Thoracic aorta (tissue), 2 donors: Measurements from ENCODE around the gene KRT75. TPM values are rescaled to one million over a fixed set of nuclear protein-coding genes. Genes with fewer than 3 reads are reported as not detected.

Source experiments
- ATAC-seq: fragments of 150-250 bp; one replicate; pipeline ENCODE4 v1.8.0; 2017; ENCODE audit warnings: low read depth; ENCODE audit not compliant: insufficient number of reproducible peaks, low FRiP score
- DNase-seq: peaks from one replicate; pipeline ENCODE4 v3.0.0-alpha.2; 2020; ENCODE audit warnings: low spot score
- H3K27ac ChIP-seq, 2 donors: fragments of 200-600 bp; sonication (generic); 1 replicate in 1 of 2; 2 replicates in 1 of 2; pipeline ENCODE4 v1.5.1; 2016; ENCODE audit warnings: mild to moderate bottlenecking in 2 of 2, moderate library complexity in 2 of 2
- H3K27me3 ChIP-seq: fragments of 200-600 bp; sonication (generic); replicated peaks from 2 replicates; pipeline ENCODE4 v1.6.0; 2016; ENCODE audit warnings: mild to moderate bottlenecking; ENCODE audit not compliant: insufficient read depth
- H3K36me3 ChIP-seq: fragments of 200-600 bp; sonication (generic); one replicate; pipeline ENCODE4 v1.5.1; 2016
- H3K4me1 ChIP-seq, 2 donors: fragments of 200-600 bp; sonication (generic); 1 replicate in 1 of 2; 2 replicates in 1 of 2; pipeline versions ENCODE4 v1.5.1 to v1.6.0; 2016; ENCODE audit warnings: low read depth in 2 of 2, mild to moderate bottlenecking in 1 of 2; ENCODE audit not compliant: control insufficient read depth in 1 of 2
- H3K4me3 ChIP-seq: fragments of 200-600 bp; sonication (generic); 2 replicates; pipeline ENCODE4 v1.5.1; 2016; ENCODE audit warnings: mild to moderate bottlenecking
- H3K9me3 ChIP-seq: fragments of 200-600 bp; sonication (generic); 2 replicates; pipeline ENCODE4 v1.5.1; 2016
- total RNA-seq, 2 donors: library from RNA; depleted of rRNA; stranded (reverse); fragments of >200 nt; gene quantifications; one replicate each; pipeline versions ENCODE4 v1.1.0 to v1.2.3, GENCODE V29; 2016
- TF ChIP-seq, protein P1 (sequence below): fragments of 200-600 bp; sonication (generic); IDR thresholded peaks from one replicate; pipeline ENCODE4 v1.5.1; 2019; ENCODE audit warnings: antibody characterized with exemption

The KRT75 gene
- total RNA-seq, 2 donors from 2014 or later, result not detected

GRCh38 chr12:52403561-52403960, 30.6 kb downstream of the KRT75 start:
- Histone ChIP-seq H3K36me3 (no peaks in the 10 kb centered on the region), H3K9me3 (no peaks in the 10 kb centered on the region), H3K4me1 (no peaks in the 10 kb centered on the region), H3K4me3 (no peak overlapping the region), H3K27ac (no peak overlapping the region), H3K27me3 (no peaks in the 10 kb centered on the region)
- ATAC-seq, result no peak
- TF ChIP-seq, protein P1, sequence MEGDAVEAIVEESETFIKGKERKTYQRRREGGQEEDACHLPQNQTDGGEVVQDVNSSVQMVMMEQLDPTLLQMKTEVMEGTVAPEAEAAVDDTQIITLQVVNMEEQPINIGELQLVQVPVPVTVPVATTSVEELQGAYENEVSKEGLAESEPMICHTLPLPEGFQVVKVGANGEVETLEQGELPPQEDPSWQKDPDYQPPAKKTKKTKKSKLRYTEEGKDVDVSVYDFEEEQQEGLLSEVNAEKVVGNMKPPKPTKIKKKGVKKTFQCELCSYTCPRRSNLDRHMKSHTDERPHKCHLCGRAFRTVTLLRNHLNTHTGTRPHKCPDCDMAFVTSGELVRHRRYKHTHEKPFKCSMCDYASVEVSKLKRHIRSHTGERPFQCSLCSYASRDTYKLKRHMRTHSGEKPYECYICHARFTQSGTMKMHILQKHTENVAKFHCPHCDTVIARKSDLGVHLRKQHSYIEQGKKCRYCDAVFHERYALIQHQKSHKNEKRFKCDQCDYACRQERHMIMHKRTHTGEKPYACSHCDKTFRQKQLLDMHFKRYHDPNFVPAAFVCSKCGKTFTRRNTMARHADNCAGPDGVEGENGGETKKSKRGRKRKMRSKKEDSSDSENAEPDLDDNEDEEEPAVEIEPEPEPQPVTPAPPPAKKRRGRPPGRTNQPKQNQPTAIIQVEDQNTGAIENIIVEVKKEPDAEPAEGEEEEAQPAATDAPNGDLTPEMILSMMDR, result no peak
- DNase-seq, result no peak

- no peaks in the 10 kb centered on the region for H3K36me3 ChIP-seq
- TF ChIP-seq, protein P1, result no peak
- ATAC-seq, result no peak
- H3K27ac ChIP-seq, result no peak overlapping the region
- no peaks in the 10 kb centered on the region for H3K4me1 ChIP-seq
- no peaks in the 10 kb centered on the region for H3K27me3 ChIP-seq
- no peak for DNase-seq
- H3K9me3 ChIP-seq, result no peaks in the 10 kb centered on the region
- no peak overlapping the region for H3K4me3 ChIP-seq
Observed at GRCh38 chr12:52402873-52403540, 31.2 kb downstream of the KRT75 start.

GRCh38 chr12:52402377-52402776, 31.8 kb downstream of the KRT75 start:
- Histone ChIP-seq H3K4me3 (no peak overlapping the region), H3K4me1 (no peaks in the 10 kb centered on the region), H3K27me3 (no peaks in the 10 kb centered on the region), H3K36me3 (no peaks in the 10 kb centered on the region), H3K9me3 (no peaks in the 10 kb centered on the region), H3K27ac (no peak overlapping the region)
- no peak for DNase-seq
- TF ChIP-seq, protein P1, result no peak
- no peak for ATAC-seq

- TF ChIP-seq, protein P1, result no peak
- H3K27ac ChIP-seq, result no peak overlapping the region
- H3K27me3 ChIP-seq, result no peaks in the 10 kb centered on the region
- no peaks in the 10 kb centered on the region for H3K9me3 ChIP-seq
- ATAC-seq, result no peak
- no peaks in the 10 kb centered on the region for H3K4me1 ChIP-seq
- DNase-seq, result no peak
- H3K36me3 ChIP-seq, result no peaks in the 10 kb centered on the region
- H3K4me3 ChIP-seq, result no peak overlapping the region
Observed at GRCh38 chr12:52401926-52402325, 32.2 kb downstream of the KRT75 start.

- H3K27me3 ChIP-seq, result no peaks in the 10 kb centered on the region
- H3K4me3 ChIP-seq, result no peak overlapping the region
- no peaks in the 10 kb centered on the region for H3K4me1 ChIP-seq
- ATAC-seq (no peak), DNase-seq (no peak)
- TF ChIP-seq, protein P1, result no peak
- H3K9me3 ChIP-seq, result no peaks in the 10 kb centered on the region
- H3K36me3 ChIP-seq, result no peaks in the 10 kb centered on the region
- H3K27ac ChIP-seq, result no peak overlapping the region
Observed at GRCh38 chr12:52401526-52401925, 32.6 kb downstream of the KRT75 start.
